Esophagus muscularis mucosa (tissue), 4 donors: ENCODE measurements around the gene SPEM2. TPM values are rescaled to one million over a fixed set of nuclear protein-coding genes. Genes with fewer than 3 reads are reported as not detected.

Experiments used
- DNase-seq: peaks from one replicate; pipeline ENCODE4 v3.0.0-alpha.2; 2017; ENCODE audit errors: extremely low spot score
- H3K27ac ChIP-seq, 4 donors: fragments of 200-600 bp; sonication (generic); replicated peaks in 1 of 4; 1 replicate in 3 of 4; 2 replicates in 1 of 4; pipeline ENCODE4 v1.5.1; 2016 to 2019; ENCODE audit warnings: mild to moderate bottlenecking in 1 of 4
- H3K27me3 ChIP-seq, 4 donors: fragments of 200-600 bp; sonication (generic); one replicate each; pipeline versions ENCODE4 v1.5.1 to v1.6.0; 2016 to 2019
- H3K36me3 ChIP-seq, 4 donors: fragments of 200-600 bp; sonication (generic); one replicate each; pipeline ENCODE4 v1.5.1; 2016 to 2019
- H3K4me1 ChIP-seq, 4 donors: fragments of 200-600 bp; sonication (generic); one replicate each; pipeline ENCODE4 v1.5.1; 2016 to 2019
- H3K4me3 ChIP-seq, 4 donors: fragments of 200-600 bp; sonication (generic); 1 replicate in 2 of 4; 2 replicates in 2 of 4; pipeline ENCODE4 v1.5.1; 2016 to 2019; ENCODE audit warnings: mild to moderate bottlenecking in 4 of 4, moderate library complexity in 1 of 4
- H3K9me3 ChIP-seq, 4 donors: fragments of 200-600 bp; sonication (generic); 1 replicate in 3 of 4; 2 replicates in 1 of 4; pipeline ENCODE4 v1.5.1; 2016 to 2019
- CTCF ChIP-seq, 3 experiments: fragments of 200-600 bp in 2 of 3; fragments of 450-650 bp in 1 of 3; sonication (generic) in 2 of 3; IDR thresholded peaks; one replicate each; pipeline ENCODE4 v1.5.1; 2017 to 2019; ENCODE audit warnings: antibody characterized with exemption in 3 of 3, mild to moderate bottlenecking in 2 of 3, moderate library complexity in 1 of 3
- EP300 ChIP-seq: sonication (generic); formaldehyde crosslinking; IDR thresholded peaks from one replicate; pipeline ENCODE4 v1.6.1; 2017; ENCODE audit warnings: antibody characterized with exemption
- POLR2A ChIP-seq: fragments of 450-650 bp; IDR thresholded peaks from one replicate; pipeline ENCODE4 v1.6.1; 2017; ENCODE audit warnings: antibody characterized with exemption, moderate library complexity, mild to moderate bottlenecking, low read depth
- POLR2AphosphoS5 ChIP-seq, 2 donors: sonication (generic); formaldehyde crosslinking; IDR thresholded peaks; one replicate each; pipeline ENCODE4 v1.6.1; 2017; ENCODE audit warnings: antibody characterized with exemption in 2 of 2
- WGBS: methylation state at CpG from one replicate; pipeline ENCODE4 v1.1.5; 2018; 5-methylcytosine and 5-hydroxymethylcytosine counted together
- intact Hi-C: fragments of 100-400 bp; cut with DNase I; formaldehyde crosslinking; loops from one replicate; pipeline ENCODE4 v1.15.1; 2023
- total RNA-seq, 4 donors: library from RNA; depleted of rRNA; stranded (reverse); fragments of >200 nt; gene quantifications; one replicate each; pipeline versions ENCODE4 v1.1.0 to v1.2.1, GENCODE V29; 2016

The SPEM2 gene
- total RNA-seq, 4 donors from 2014 or later, result not detected

- no peak for TF ChIP-seq EP300
- TF ChIP-seq POLR2AphosphoS5 (IDR thresholded peaks at IDR 0.05), result no peak
- TF ChIP-seq CTCF (IDR thresholded peaks at IDR 0.05), result no peak
- no peak for TF ChIP-seq POLR2A
- Histone ChIP-seq H3K27me3 (no peaks in the 10 kb centered on the region), H3K4me3 (no peak overlapping the region), H3K9me3 (no peaks in the 10 kb centered on the region), H3K4me1 (peaks cover 18 to 47% (median 40%) of the 10 kb centered on the region in 4 donors), H3K27ac (no peak overlapping the region), H3K36me3 (peaks cover 0 to 19% (median 11%) of the 10 kb centered on the region in 4 donors)
- intact Hi-C loops, result no loop called here
- peak; percentile 64 for DNase-seq
- WGBS, result 94% methylated on average over 10 of the region's 10 CpGs
These were observed 42.5 kb upstream of the SPEM2 start for GRCh38 chr17:7382901-7383300.

GRCh38 chr17:7383371-7383741 lies 42.1 kb upstream of the SPEM2 start:
- Histone ChIP-seq H3K36me3 (peaks cover 0 to 24% (median 15%) of the 10 kb centered on the region in 4 donors), H3K4me1 (peaks cover 18 to 47% (median 40%) of the 10 kb centered on the region in 4 donors), H3K27me3 (no peaks in the 10 kb centered on the region), H3K27ac (peak overlapping the region in 2 of 4 donors; percentile 59 to 64), H3K9me3 (no peaks in the 10 kb centered on the region), H3K4me3 (peak overlapping the region; percentile 44 to 59 (median 49))
- no peak for DNase-seq
- intact Hi-C loops, result no loop called here
- WGBS, result no CpG with 5 or more reads among the region's 11 CpGs
- TF ChIP-seq POLR2AphosphoS5 (IDR thresholded peaks at IDR 0.05), result no peak
- no peak for TF ChIP-seq CTCF (IDR thresholded peaks at IDR 0.05)
- TF ChIP-seq POLR2A, result no peak
- no peak for TF ChIP-seq EP300

GRCh38 chr17:7383742-7384488 lies 41.5 kb upstream of the SPEM2 start:
- Histone ChIP-seq H3K36me3 (peaks cover 6 to 29% (median 21%) of the 10 kb centered on the region in 4 donors), H3K4me3 (peak overlapping the region; percentile 44 to 59 (median 49)), H3K27ac (peak overlapping the region; percentile 59 to 72 (median 66)), H3K27me3 (no peaks in the 10 kb centered on the region), H3K4me1 (peaks cover 18 to 47% (median 40%) of the 10 kb centered on the region in 4 donors), H3K9me3 (no peaks in the 10 kb centered on the region)
- WGBS, result 2% methylated on average over 23 of the region's 65 CpGs
- intact Hi-C loops, result no loop called here
- peak; percentile 89 for DNase-seq
- TF ChIP-seq CTCF (IDR thresholded peaks at IDR 0.05) (no peak), EP300 (no peak), POLR2A (no peak), POLR2AphosphoS5 (IDR thresholded peaks at IDR 0.05) (no peak)

GRCh38 chr17:7384489-7385081 lies 40.8 kb upstream of the SPEM2 start:
- WGBS, result 70% methylated on average over 10 of the region's 23 CpGs
- DNase-seq, result peak; percentile 64

More at GRCh38 chr17:7384489-7385081, 40.8 kb upstream of the SPEM2 start:
- Histone ChIP-seq H3K27ac (peak overlapping the region; percentile 59 to 72 (median 66)), H3K27me3 (no peaks in the 10 kb centered on the region), H3K9me3 (no peaks in the 10 kb centered on the region), H3K4me1 (peaks cover 18 to 47% (median 40%) of the 10 kb centered on the region in 4 donors), H3K4me3 (peak overlapping the region; percentile 44 to 59 (median 49)), H3K36me3 (peaks cover 11 to 36% (median 28%) of the 10 kb centered on the region in 4 donors)
- no peak for TF ChIP-seq POLR2AphosphoS5 (IDR thresholded peaks at IDR 0.05)
- no peak for TF ChIP-seq EP300
- TF ChIP-seq CTCF (IDR thresholded peaks at IDR 0.05), result no peak
- no peak for TF ChIP-seq POLR2A
- intact Hi-C loops, result no loop called here
